GM04503 (cell line): Measurements from ENCODE around the gene RHBG.
"Not testable (repeated sequence)": the region's sequence is repeated elsewhere in the genome, so short reads cannot be mapped to it uniquely, and the experiment has no call there.

Source experiments
- DNase-seq: peaks from one replicate; pipeline ENCODE4 v3.0.0-alpha.2; 2012; ENCODE audit warnings: low read depth

RHBG gene

DNA sequence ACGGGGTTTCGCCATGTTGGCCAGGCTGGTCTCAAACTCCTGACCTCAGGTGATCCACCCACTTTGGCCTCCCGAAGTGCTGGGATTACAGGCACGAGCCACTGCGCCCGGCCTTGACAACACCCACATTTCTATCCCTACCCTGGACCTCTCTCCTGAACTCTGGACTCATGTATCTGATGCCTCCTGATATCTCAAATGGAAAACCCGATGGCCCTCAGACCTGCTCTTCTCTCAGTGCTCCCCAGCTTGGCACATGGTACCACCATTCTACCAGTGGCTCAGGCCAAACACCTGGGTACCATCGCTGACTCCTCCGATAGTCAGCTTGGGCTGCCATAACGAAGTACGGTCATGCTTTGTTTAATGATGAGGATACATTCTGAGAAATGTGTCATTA, 8.5 kb upstream of the RHBG start:
- no peak for DNase-seq

DNA sequence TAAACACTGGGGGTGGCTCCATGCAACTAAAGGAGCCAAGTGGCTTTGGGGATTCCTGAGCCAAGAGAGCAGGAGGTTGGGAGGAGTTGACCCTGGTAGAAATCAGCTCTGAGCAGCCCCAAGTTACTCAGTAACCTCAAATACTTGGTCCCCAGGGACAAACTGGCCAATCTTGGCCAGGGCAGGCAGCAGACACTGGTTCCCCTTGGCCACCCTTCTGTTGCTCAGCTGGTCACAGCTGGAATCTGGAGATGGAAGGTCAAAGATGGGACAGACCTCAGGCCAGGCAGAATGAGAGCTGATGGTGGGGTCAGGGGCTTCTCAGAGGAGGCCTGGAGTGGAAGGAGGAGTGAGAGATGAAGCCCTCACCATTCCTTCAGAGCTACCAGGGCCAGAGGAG, 3.3 kb upstream of the RHBG start:
- DNase-seq = no peak

DNA sequence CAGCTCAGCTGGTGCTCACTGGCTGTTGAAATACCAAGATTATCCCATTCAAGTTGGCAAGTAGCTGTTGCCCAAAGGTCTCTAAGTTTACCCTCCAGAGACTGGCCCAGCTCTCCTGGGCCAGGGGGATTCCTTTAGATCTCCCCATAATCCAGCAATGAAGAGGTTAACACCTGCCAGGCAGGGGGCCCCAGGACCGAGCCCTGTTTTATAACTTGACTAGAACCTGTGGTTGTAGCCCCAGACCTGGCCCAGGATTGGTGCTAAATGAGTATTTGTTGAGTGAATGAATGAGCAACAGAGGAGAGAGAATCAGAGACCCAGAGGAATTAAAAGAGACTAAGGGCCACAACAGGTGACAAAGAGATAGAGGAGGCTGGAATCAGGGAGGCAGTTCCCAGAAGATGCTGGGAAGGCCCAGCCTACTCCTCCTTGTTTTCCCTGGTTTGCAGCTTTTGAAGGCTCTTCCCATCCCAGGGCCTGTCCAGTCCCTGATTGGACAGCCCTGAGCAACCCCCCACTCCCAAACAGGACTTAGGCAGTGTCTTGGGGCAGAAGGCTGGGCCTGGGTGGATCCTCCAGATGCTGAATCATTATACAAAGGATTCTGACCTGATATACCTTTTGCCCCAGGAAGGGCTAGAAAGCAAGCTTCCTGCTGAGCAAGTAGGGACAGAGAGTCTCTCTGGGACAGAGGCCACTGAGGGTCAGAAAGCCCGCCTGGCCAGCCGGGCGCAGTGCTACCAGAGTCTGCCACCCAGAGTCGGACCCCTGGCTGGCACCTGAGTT, 2.4 kb upstream of the RHBG start:
- DNase-seq = no peak

DNA sequence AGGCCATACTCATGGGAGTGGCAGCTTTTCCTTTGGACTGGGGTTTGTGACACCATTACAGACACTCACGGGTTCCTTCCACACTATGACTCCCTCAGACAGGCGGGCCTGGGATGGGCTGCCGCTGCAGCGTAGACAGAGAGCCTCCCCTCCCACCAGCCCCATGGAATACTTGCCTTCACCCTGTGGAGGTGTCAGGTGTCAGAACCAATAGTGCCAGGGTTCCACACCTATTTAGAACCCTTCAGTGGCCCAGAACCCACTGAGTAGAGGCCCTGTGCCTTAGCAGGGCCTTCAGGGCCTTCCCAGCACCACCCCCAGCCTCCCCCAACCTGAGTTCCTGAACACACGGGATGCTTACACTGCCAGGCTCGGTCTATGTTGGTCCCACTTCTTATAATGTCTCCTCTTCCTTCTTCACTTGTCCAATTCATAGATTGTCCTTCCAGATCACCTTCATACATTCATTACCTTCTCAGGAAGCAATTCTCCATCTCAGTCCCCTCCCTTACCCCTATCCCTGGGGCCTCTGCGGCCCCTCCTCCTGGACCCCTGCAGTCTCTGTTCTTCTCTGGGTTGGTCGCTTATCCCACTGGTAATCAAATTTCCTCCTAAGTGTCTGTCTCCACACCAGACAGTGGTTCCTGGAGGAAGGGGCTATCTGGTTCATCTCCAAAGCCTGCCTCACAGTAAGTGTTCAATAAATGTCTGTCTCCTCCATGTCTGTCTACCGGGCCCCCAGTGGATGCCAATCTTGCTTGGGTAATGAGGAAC, 1.4 kb upstream of the RHBG start:
- DNase-seq = no peak

DNA sequence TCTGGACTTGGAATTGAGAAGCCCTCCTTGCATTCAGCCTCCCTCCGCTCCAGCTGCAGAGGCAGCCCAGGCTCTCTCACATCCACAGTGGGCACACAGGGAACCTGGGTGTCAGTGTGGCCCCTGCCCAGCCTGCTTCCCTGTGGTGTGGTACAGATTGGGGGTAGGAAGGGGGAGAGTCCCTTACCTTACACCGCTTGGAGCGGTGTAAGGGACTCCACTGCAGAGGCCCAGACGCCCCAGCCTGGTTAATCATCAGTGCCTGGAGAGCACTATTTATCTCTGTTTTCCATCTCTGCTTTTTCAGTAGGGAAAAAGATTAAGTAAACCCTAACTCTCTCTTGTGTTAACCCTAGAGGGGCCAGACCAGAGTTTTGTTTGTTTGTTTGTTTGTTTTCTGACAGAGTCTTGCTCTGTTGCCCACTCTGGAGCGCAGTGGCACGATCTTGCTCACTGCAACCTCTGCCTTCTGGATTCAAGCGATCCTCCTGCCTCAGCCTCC, 803 bp upstream of the RHBG start:
- DNase-seq = no peak

DNA sequence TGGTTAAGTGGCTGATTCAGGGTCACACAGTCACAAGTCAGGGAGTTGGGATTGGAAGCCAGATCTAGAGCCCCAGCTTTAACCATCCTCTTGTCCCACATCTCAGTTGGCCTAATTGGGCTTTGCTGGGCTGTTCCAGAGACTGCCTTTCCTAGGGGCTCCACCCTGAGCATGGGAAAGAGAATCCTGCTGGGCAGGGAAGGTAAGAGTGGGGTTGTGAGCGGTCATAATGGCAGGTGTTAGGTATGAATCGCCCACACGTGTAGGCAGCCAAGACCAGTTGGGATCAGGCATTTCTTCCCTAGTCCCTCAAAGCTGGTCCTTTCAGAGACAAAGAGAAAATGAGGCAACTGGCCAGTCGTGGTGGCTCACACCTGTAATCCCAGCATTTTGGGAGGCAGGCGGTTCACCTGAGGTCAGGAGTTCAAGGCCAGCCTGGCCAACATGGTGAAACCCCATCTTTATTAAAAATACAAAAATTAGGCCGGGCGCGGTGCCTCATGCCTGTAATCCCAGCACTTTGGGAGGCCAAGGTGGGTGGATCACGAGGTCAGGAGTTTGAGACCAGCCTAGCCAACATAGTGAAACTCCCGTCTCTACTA, 775 bp downstream of the RHBG start:
- DNase-seq = not testable (repeated sequence)

DNA sequence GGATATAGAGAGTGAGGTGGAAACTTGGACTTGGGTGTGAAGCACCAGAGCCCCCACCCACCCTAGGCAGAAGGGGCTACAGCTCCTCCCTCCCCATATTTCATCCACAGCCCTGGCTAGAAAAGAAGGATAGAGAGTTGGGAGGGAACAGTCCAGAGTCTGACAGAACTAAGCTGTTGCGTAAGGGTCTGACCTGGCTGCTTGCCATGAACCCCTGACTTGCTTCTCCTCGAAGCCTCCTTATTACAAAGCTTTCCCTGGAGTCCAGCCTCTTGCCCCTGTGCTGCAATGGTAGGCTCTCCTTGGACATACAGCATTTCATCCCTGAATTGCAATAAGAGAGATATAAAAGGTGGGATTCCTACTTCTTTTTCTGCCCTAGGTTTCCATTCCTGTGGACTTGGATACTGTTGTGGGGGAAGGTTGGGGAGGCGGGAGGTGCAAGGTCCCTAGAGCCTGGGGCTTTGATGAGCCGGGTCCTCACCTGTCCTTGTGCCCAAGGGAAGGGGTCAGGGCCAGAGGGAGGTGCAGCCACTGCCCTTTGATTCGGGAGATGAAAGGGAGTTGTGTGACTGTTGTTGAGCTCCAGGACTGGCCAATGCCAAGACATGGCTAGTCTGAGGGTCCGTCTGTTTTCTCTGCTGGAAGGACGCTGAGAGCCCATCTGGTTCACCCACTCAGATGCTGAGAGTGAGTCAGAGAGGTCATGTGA, 2.7 kb downstream of the RHBG start:
- no peak for DNase-seq

DNA sequence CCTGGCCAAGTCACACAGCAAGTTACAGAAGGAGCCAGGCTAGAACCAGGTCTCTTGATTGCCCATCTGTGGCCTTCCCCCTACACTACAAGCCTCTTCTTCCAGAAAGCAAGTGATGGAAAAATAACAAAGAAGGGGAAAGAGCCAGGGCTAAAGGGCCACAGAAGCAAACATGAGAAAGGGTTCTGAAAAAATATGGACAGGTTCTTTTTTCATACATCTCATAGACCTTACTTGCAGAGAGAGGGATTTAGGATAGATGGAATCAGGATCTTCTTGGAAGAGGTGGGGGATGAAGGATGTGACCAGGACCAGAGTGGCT, 3.2 kb downstream of the RHBG start:
- no peak for DNase-seq

DNA sequence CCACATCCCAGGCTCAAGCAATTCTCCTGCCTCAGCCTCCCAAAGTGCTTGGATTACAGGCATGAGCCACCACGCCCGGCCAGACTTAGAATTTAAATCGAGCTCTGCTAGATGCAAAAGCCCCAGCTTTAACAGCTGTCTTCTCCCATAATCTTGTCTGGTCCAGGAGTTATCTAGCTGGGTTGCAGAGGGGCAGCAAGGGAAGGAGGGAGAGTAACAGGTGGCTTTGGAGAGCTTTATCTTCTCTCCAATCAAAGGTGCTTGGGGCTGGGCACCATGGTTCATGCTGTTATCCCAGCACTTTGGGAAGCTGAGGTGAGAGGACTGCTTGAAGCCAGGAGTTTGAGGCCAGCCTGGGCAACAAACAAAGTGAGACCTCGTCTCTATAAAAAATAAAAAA, 3.9 kb downstream of the RHBG start:
- no peak for DNase-seq

DNA sequence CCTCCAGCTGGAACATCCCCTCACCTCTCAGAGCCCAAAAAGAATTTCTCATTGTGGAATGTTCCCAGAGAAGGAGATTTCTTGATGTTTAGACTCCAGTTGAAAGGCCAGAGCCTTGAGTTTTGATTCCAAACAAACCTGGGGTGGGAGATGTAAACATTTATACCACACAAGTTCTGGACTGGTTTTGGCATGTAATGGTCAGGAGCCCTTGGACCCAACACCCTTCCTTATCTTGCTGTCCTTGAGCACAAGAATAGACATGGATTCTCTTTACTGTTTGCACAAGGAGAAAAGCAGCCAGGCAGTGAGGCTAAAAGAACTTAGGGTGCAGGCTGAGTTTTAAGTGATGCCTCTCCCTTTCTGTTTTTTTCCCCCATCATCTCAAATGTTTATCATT, 4.5 kb downstream of the RHBG start:
- no peak for DNase-seq

DNA sequence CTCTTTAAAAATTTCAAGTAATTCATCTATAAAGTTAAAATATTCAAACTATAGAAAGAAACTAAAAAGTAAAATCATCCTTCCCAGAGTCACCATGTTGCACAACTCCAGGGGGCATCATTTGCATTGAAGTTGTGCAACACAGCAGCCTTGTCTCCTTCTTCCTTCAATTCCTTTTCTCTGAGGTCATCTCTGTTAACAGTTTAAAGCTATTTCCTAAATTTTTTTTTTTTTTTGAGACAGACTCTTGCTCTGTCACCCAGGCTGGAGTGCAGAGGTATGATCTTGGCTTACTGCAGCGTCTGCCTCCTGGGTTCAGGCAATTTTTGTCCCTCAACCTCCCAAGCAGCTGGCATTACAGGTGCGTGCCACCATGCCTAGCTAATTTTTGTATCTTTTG, 7.1 kb downstream of the RHBG start:
- no peak for DNase-seq

DNA sequence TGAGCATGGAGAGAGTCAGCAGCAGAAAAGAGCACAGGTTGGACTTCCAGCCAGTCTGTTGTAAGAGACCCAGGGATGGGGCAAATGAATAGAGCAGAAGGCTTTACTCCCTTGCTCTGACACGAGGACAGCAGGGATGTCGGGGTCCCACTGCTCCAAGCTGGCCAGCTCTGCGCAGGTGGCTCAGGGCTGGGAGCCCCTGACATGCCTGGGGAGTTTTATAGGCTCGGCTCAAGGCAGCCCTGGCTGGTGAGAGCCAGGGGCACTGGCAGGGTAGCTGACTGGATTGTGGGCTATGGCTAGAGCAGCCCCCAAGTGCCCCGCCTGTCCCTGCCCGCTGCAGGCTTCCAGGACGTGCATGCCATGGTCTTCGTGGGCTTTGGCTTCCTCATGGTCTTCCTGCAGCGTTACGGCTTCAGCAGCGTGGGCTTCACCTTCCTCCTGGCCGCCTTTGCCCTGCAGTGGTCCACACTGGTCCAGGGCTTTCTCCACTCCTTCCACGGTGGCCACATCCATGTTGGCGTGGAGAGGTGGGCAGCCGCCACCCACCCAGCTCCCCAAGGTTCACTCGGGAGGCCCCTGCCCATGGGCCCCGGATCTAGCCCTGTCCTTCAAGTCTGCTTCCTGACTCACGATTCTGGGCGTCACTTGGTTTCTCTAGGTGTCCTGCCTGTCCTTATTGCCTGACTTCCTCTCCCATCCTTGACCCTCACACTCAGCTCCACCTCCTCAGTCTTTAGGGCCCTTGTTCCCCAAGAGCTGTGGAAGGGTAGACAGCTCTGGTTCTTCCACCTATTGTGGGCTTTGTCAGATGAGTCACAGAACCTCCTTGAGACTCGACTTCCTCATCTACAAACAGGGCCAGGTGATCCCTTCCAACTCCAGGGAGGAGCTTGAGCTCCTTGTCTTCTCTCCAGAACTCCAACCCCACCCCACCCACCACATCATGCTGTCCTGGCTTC, 8.2 kb downstream of the RHBG start:
- no peak for DNase-seq

DNA sequence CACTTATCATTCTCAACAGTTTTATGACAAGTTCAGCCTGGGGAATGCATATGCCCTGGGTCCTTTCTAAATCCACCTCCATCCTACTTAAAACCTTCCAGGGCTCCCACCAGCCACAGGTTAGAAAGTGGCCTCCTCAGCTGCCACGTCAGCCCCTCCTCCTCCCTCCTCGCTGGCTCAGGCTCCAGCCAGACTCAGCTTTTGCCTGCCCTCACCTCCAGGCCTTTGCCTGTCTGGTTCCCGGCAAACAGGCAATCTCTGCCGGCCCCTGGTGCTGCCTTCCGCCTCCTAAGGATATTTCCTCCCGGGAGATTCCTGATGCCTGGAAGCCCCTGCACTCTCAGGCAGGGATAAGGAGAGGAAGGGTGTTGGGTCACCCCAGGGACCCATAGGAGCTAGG, 9.5 kb downstream of the RHBG start:
- DNase-seq = no peak

DNA sequence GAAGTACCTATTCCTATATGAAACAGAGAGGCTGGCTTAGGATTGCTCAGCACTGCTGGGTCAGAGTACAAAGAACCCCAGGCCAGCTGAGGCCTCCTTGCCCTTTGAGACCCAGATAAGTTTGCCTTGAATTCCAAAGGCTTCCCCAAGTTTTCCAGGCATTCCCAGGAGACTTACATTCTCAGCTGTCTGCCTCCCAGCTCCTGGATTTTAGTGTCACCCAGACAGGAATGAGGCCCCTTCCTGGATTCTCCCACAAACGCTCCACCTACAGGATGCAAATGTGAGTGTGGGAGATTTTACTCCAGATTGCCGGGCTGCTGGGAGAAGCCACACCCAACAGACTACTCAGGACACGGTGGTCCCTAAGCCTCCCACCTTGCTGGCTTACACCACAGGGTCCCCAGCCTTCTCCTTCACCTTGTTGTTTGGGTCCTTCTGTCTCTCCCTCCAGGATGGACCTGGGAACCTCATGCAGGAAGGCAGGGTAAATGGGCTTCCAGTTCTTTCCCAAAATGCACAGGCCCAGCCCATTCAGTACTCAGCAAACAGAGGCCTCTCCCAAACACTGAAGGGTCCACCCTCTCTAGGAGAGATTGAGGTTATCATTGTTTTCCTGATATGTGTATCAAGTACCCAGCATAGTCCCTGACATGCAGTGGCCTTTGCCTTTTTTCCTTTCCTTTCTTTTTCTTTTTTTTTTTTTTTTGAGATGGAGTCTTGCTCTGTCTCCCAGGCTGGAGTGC, 10.6 kb downstream of the RHBG start:
- DNase-seq = no peak

DNA sequence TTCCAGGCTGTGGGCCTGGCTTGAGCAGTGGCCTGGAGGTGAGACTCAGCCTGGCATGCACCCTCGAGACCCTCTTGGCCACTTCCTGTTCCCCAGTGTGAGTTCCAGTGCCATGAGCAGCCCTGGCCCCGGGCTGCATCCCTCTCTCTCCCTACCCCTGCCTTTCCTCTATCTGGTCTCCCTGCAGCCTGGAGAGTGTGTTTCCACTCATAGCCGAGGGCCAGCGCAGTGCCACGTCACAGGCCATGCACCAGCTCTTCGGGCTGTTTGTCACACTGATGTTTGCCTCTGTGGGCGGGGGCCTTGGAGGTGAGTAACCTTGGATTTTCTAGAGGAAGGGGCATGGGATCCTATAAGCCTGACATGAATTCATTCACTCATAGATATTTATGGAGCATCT, 13.6 kb downstream of the RHBG start:
- no peak for DNase-seq

DNA sequence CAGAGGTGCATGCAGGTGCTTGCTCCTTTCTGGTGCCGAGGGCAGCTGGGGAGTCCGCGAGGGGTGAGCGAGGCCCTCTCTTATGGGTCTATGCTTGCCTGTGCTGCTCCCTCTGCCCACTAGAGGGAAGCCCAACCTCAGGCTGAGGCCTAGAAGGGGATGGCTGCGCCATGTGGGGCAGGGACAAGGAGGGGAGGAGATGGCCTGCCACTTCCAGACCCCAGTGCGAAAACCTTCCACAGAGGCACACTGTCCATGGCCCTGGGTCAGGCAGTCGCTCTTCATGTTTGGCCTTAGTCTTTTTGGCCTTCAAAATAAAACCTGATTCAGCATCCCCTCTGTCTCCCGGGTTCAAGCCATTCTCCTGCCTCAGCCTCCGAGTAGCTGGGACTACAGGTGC, 14.0 kb downstream of the RHBG start:
- no peak for DNase-seq

DNA sequence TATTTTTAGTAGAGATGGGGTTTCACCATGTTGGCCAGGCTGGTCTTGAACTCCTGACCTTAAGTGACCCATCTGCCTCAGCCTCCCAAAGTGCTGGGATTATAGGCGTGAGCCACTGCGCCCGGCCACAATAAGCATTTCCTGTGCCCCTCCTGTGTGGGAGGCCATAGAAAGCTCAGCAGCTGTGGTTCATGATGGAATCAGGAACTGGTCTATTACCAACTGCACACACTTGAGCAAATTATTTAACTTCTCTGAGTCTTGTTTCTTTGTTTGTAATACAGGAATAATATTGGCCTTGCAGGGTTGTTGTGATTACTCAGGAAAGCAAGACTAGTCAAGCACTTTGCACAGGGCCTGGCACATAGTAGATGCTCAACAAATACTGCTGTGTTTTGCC, 15.0 kb downstream of the RHBG start:
- DNase-seq = no peak

DNA sequence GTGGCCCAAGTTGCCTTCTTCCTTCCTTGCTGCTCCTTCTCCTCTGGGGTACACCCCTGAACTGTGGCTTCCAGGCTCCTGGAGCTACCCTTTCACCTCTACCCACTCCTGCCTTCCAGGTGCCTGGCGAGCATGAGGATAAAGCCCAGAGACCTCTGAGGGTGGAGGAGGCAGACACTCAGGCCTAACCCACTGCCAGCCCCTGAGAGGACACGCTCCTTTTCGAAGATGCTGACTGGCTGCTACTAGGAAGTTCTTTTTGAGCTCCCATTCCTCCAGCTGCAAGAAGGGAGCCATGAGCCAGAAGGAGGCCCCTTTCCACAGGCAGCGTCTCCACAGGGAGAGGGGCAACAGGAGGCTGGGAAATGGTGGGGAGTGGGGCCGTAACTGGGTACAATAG, 15.6 kb downstream of the RHBG start:
- DNase-seq = no peak

DNA sequence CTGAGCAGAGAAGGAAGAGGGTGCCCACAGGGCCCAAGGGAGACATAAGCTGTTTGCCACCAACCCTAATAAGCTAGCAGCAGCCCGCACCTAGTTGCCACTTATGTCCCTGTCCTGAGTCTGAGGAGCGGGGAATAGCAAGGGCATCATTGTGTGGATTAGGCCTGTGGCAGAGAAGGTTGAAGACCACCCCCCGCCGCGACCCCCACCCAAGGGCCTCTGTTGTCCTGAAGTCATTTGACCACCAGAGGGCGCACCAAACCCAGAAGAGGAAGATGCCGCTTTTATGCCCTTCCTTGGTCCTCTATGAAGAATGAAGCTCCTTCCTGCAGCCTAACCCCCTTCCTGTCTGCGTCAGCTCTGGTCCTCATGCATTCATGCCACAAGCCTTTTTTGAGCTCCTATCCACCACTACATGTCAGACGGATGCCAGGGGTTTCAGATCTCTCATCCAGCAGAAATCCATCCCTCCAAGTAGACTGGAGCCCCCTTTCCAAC, 16.6 kb downstream of the RHBG start:
- no peak for DNase-seq

DNA sequence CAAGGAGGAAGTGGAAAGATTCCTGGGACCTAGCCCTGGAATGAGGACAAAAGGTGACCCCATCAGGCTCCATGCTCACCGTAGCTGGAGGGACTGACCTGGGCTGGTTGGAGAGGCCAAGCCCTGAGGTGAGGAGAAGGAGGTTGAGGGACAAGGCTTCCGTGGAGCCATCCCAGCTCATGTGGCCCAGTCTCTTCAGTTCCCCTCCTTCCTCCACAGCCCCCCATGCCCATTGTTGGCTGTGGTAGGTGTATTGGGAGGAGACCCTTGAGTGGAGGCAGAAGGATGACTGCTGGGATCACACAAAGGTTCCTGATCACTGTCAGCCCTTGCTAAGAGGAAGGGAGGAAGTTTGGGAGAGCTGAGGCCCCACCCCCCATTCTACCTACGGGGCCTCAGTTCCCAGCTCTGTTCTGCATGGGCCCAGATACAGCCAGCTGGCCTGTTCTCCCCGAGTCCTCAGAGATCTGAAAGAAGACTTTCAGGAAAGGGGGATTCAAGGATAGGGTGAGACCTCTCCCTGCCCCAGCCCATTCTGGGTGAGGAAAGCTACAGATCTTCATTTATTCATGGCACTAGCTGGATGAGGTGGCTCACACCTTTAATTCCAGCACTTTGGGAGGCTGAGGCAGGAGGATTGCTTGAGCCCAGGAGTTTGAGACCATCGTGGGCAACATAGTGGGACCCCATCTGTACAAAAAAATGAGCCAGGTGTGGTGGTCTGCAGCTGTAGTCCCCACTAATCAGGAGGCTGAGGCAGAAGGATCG, 17.3 kb downstream of the RHBG start:
- no peak for DNase-seq
